Suprapubic skin (tissue), 4 donors: ENCODE results near the gene SAC3D1. TPM values are rescaled to one million over a fixed set of nuclear protein-coding genes. Genes with fewer than 3 reads are reported as not detected.

ENCODE experiments used
- DNase-seq, 2 donors: peaks; one replicate each; pipeline ENCODE4 v3.0.0-alpha.2; 2019; ENCODE audit warnings: low spot score in 2 of 2
- H3K27ac ChIP-seq: fragments of 200-600 bp; sonication (generic); one replicate; pipeline ENCODE4 v1.5.1; 2019
- H3K27me3 ChIP-seq: fragments of 200-600 bp; sonication (generic); one replicate; pipeline ENCODE4 v1.5.1; 2019
- H3K36me3 ChIP-seq: fragments of 200-600 bp; sonication (generic); one replicate; pipeline ENCODE4 v1.5.1; 2019
- H3K4me1 ChIP-seq: fragments of 200-600 bp; sonication (generic); one replicate; pipeline ENCODE4 v1.5.1; 2019
- H3K4me3 ChIP-seq: fragments of 200-600 bp; sonication (generic); one replicate; pipeline ENCODE4 v1.5.1; 2019; ENCODE audit warnings: mild to moderate bottlenecking
- H3K9me3 ChIP-seq: fragments of 200-600 bp; sonication (generic); one replicate; pipeline ENCODE4 v1.5.1; 2019
- EP300 ChIP-seq: sonication (generic); formaldehyde crosslinking; IDR thresholded peaks from one replicate; pipeline ENCODE4 v1.6.1; 2017; ENCODE audit warnings: antibody characterized with exemption
- POLR2A ChIP-seq, 2 donors: fragments of 450-650 bp; IDR thresholded peaks; one replicate each; pipeline ENCODE4 v1.6.1; 2017; ENCODE audit warnings: antibody characterized with exemption in 2 of 2, mild to moderate bottlenecking in 2 of 2, moderate library complexity in 2 of 2
- POLR2AphosphoS5 ChIP-seq, 3 donors: sonication (generic); formaldehyde crosslinking; IDR thresholded peaks; one replicate each; pipeline ENCODE4 v1.6.1; 2017; ENCODE audit warnings: antibody characterized with exemption in 3 of 3
- WGBS: methylation state at CpG from one replicate; pipeline ENCODE4 v1.1.5; 2018; 5-methylcytosine and 5-hydroxymethylcytosine counted together
- total RNA-seq, 4 donors: library from RNA; depleted of rRNA; stranded (reverse); fragments of >200 nt; gene quantifications; one replicate each; pipeline ENCODE4 v1.1.0, GENCODE V29; 2016
- TF ChIP-seq, protein P1 (sequence below), 2 donors: fragments of 200-600 bp in 1 of 2; fragments of 450-650 bp in 1 of 2; sonication (generic) in 1 of 2; IDR thresholded peaks; one replicate each; pipeline ENCODE4 v1.5.1; 2016 to 2019; ENCODE audit warnings: antibody characterized with exemption in 2 of 2, mild to moderate bottlenecking in 1 of 2, moderate library complexity in 1 of 2

SAC3D1 gene
- total RNA-seq, 4 donors from 2014 or later = 8.7 to 16.5 (median 12.4) TPM

DNA sequence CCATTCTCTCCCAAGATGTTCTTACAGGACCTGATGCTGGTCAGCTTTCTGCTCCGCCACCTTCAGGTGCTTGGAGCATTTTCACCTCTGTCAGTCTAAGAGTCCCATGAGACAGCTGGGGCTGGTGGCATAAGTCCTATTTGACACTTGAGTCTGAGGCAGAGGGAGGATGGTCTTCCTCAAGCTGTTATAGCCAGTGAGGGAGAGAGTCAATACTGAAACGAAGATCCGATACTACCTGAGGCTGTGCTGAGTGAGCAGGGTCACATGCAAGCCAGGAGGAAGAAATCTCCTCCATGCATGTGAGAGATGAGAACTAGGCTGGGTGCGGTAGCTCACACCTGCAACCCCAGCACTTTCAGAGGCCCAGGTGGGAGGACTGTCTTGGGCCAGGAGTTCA, 48.6 kb downstream of the SAC3D1 start:
- DNase-seq = no peak
- H3K9me3 ChIP-seq = no peaks in the 10 kb centered on the region
- no peak overlapping the region for H3K4me3 ChIP-seq
- no peak overlapping the region for H3K27ac ChIP-seq
- peaks cover 8% of the 10 kb centered on the region for H3K4me1 ChIP-seq
- TF ChIP-seq POLR2AphosphoS5 (IDR thresholded peaks at IDR 0.05) (no peak), POLR2A (IDR thresholded peaks at IDR 0.05) (no peak), EP300 (no peak)
- TF ChIP-seq, protein P1, sequence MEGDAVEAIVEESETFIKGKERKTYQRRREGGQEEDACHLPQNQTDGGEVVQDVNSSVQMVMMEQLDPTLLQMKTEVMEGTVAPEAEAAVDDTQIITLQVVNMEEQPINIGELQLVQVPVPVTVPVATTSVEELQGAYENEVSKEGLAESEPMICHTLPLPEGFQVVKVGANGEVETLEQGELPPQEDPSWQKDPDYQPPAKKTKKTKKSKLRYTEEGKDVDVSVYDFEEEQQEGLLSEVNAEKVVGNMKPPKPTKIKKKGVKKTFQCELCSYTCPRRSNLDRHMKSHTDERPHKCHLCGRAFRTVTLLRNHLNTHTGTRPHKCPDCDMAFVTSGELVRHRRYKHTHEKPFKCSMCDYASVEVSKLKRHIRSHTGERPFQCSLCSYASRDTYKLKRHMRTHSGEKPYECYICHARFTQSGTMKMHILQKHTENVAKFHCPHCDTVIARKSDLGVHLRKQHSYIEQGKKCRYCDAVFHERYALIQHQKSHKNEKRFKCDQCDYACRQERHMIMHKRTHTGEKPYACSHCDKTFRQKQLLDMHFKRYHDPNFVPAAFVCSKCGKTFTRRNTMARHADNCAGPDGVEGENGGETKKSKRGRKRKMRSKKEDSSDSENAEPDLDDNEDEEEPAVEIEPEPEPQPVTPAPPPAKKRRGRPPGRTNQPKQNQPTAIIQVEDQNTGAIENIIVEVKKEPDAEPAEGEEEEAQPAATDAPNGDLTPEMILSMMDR (IDR thresholded peaks at IDR 0.05) = no peak
- no peaks in the 10 kb centered on the region for H3K27me3 ChIP-seq
- WGBS = 90% methylated on average over 3 of the region's 4 CpGs
- H3K36me3 ChIP-seq = peaks cover 36% of the 10 kb centered on the region

DNA sequence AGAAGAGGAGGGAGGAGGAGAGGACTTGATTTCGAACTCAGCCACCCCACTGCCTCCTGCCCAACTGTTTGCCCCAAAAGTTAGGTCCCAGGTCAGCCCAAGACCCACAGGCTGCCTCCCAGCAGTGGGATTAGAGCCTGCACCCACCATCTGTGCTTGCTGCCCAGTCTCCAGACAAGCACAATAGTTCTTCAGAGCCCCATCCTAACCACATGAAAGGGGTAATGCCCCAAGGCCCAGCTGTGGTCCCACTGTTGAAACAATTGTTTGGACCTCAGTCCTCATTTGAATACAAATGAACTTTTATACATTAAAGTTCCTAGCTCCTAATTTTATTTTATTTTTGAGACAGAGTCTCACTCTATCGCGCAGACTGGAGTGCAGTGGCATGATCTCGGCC, 49.6 kb downstream of the SAC3D1 start:
- Histone ChIP-seq H3K4me3 (no peak overlapping the region), H3K27me3 (no peaks in the 10 kb centered on the region), H3K4me1 (peaks cover 2% of the 10 kb centered on the region), H3K27ac (no peak overlapping the region), H3K9me3 (no peaks in the 10 kb centered on the region), H3K36me3 (peaks cover 36% of the 10 kb centered on the region)
- TF ChIP-seq POLR2A (IDR thresholded peaks at IDR 0.05) = no peak
- TF ChIP-seq POLR2AphosphoS5 (IDR thresholded peaks at IDR 0.05) = no peak
- TF ChIP-seq EP300 = no peak
- TF ChIP-seq, protein P1 (IDR thresholded peaks at IDR 0.05) = no peak
- 89% methylated on average over 4 of the region's 4 CpGs for WGBS
- DNase-seq = no peak

Other genes with a start within 250 kb of the SAC3D1 start
- gene MAP4K2, start 238.0 kb upstream of the SAC3D1 start, total RNA-seq = 10 to 100 TPM; 13.6 to 20.4 (median 15.3) TPM
- gene MEN1, start 230.7 kb upstream of the SAC3D1 start, total RNA-seq = 10 to 100 TPM; 26.9 to 46.6 (median 36.1) TPM
- gene CDC42BPG, start 196.6 kb upstream of the SAC3D1 start, total RNA-seq = 10 to 100 TPM; 42.2 to 64.9 (median 61.1) TPM
- gene EHD1, start 162.6 kb upstream of the SAC3D1 start, total RNA-seq = 10 to 100 TPM; 47.8 to 85.4 (median 76.8) TPM
- 10 to 100 TPM; 69.5 to 82.2 (median 76.0) TPM for gene ATG2A, start 124.0 kb upstream of the SAC3D1 start, total RNA-seq
- gene PPP2R5B, start 116.5 kb upstream of the SAC3D1 start, total RNA-seq = 10 to 100 TPM; 20.1 to 38.3 (median 27.3) TPM
- gene GPHA2, start 105.3 kb upstream of the SAC3D1 start, total RNA-seq = not detected
- gene MAJIN, start 69.1 kb upstream of the SAC3D1 start, total RNA-seq = not detected
- gene BATF2, start 44.2 kb upstream of the SAC3D1 start, total RNA-seq = under 1 TPM in 2 of 4 donors, not detected in 2; 0.30 to 0.38 TPM
- 10 to 100 TPM; 67.8 to 91.3 (median 87.8) TPM for gene ARL2, start 27.1 kb upstream of the SAC3D1 start, total RNA-seq
- 10 to 100 TPM; 12.1 to 30.9 (median 24.2) TPM for gene SNX15, start 13.8 kb upstream of the SAC3D1 start, total RNA-seq
- gene NAALADL1, start 17.3 kb downstream of the SAC3D1 start, total RNA-seq = 1 to 10 TPM; 2.7 to 8.3 (median 5.1) TPM
- 1 to 10 TPM in 3 of 4 donors, under 1 TPM in 1; 0.91 to 6.8 (median 1.4) TPM for gene CDCA5, start 42.8 kb downstream of the SAC3D1 start, total RNA-seq
- 10 to 100 TPM; 34.1 to 58.5 (median 41.9) TPM for gene ZFPL1, start 43.0 kb downstream of the SAC3D1 start, total RNA-seq
- 100 to 1,000 TPM; 465 to 843 (median 596) TPM for gene VPS51, start 55.0 kb downstream of the SAC3D1 start, total RNA-seq
- 100 to 1,000 TPM in 2 of 4 donors, 10 to 100 TPM in 2; 76.5 to 214 (median 145) TPM for gene TM7SF2, start 70.7 kb downstream of the SAC3D1 start, total RNA-seq
- 10 to 100 TPM in 3 of 4 donors, 1 to 10 TPM in 1; 9.0 to 23.3 (median 17.6) TPM for gene ZNHIT2, start 76.5 kb downstream of the SAC3D1 start, total RNA-seq
- 100 to 1,000 TPM; 584 to 609 (median 602) TPM for gene FAU, start 80.9 kb downstream of the SAC3D1 start, total RNA-seq
- gene MRPL49, start 81.1 kb downstream of the SAC3D1 start, total RNA-seq = 10 to 100 TPM; 48.0 to 68.5 (median 61.7) TPM
- gene SYVN1, start 93.3 kb downstream of the SAC3D1 start, total RNA-seq = 10 to 100 TPM; 52.7 to 61.2 (median 56.9) TPM
- not detected for gene SPDYC, start 129.0 kb downstream of the SAC3D1 start, total RNA-seq
- 100 to 1,000 TPM; 467 to 627 (median 561) TPM for gene CAPN1, start 140.7 kb downstream of the SAC3D1 start, total RNA-seq
- 10 to 100 TPM in 1 of 4 donors, 1 to 10 TPM in 3; 4.5 to 19.7 (median 7.3) TPM for gene POLA2, start 220.8 kb downstream of the SAC3D1 start, total RNA-seq